Gastrocnemius medialis (tissue), 4 donors: ENCODE data around the gene SND1.

Source experiments
- CTCF ChIP-seq, 5 experiments: fragments of 450-650 bp in 3 of 5; fragments of 200-600 bp in 2 of 5; sonication (generic) in 2 of 5; IDR thresholded peaks in 4 of 5; conservative IDR thresholded peaks in 1 of 5; 1 replicate in 4 of 5; 2 replicates in 1 of 5; pipeline ENCODE4 v1.5.1; 2016 to 2019; ENCODE audit warnings: antibody characterized with exemption in 5 of 5, mild to moderate bottlenecking in 3 of 5, moderate library complexity in 3 of 5
- POLR2A ChIP-seq, 2 donors: fragments of 450-650 bp; IDR thresholded peaks; one replicate each; pipeline ENCODE4 v1.6.1; 2017; ENCODE audit warnings: antibody characterized with exemption in 2 of 2, mild to moderate bottlenecking in 2 of 2, moderate library complexity in 2 of 2

GRCh38 chr7:127755521-127755920, 103.5 kb downstream of the SND1 start:
- TF ChIP-seq CTCF (IDR thresholded peaks at IDR 0.05 in 4 of 5, conservative IDR thresholded peaks at IDR 0.05 in 1 of 5) (no peak), POLR2A (IDR thresholded peaks at IDR 0.05) (no peak)
